ENCODE data around the gene PNMA1.

The PNMA1 gene

DNA sequence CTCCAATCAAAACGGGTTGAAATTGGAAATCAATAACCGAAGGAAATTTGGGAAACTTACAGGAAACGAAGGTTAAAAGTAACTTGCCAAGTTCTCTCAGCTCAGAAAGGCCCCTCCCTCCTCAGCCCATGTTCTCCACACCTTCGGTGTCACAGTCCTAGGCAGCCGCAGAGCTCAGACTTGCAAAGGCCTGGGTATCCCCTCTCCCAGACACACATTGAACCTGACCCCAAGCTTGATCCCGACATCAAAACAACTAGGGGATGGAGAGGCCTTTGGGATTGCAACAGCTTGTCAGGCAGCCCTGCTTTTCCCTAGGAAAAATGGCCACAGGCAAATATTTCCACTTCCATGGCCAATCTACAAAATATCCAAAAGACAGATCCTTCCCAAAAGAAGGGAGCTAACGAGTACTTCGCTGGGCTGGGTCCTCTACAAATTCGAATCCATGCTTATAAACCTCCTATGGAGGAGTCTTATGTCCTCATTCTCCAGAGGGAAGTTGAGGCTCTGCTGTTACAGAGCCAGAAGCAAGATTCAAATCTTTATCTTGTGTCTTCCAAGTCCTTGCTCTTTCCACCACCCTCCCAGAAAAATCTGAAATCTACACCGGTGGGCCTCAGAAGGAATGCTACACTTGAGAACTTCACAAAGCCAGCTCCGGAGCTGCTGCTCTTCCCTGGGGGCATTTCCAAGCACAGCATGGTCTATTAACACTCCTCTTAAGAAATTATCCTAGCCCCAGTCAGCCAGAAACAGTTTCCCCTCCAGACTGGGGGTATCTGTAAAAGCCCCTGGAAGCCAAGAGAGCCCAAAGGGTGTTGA lies 35.7 kb upstream of the PNMA1 start:
- 71 to 81% methylated on average over 7 to 8 of the region's 11 CpGs for WGBS, 2 experiments (ENCODE audit: insufficient coverage in 2 of 2)
- peaks cover 59% of the 10 kb centered on the region for H3K4me1 ChIP-seq (ENCODE audit: control insufficient read depth, insufficient read depth, low read length, poor library complexity, severe bottlenecking)

DNA sequence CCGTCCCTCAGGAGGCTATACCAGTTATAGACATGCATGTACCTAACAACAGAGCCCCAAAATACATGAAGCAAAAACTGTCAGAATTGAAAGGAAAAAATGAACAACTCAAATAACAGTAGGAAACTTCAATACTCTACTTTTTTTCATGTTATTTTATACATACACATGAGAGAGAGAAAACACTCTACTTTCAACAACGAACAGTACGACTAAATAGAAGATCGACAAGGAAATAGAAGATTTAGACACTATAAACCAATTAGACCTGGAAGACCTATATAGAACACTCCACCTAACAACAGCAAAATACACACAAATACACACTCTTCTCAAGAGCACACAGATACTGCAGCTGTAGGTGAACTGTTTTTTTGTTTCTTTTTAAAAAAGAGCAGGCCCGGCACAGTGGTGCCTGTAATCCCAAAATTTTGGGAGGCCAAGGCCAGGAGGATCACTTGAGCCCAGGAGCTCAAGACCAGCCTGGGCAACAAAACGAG lies 34.7 kb upstream of the PNMA1 start:
- H3K9me3 ChIP-seq (ENCODE audit: control insufficient read depth, low read length): no peaks in the 10 kb centered on the region
- peaks cover 59% of the 10 kb centered on the region for H3K4me1 ChIP-seq (ENCODE audit: control insufficient read depth, insufficient read depth, low read length, poor library complexity, severe bottlenecking)
- WGBS, 2 experiments (ENCODE audit: insufficient coverage in 2 of 2): 94 to 100% methylated on average over 2 to 5 of the region's 6 CpGs
- H3K4me3 ChIP-seq (ENCODE audit: extremely low read depth, insufficient read depth, low read length, poor library complexity, severe bottlenecking): no peak overlapping the region
- no peaks in the 10 kb centered on the region for H3K36me3 ChIP-seq (ENCODE audit: control insufficient read depth, insufficient read depth, low read length)
- no peak overlapping the region for H3K27ac ChIP-seq (ENCODE audit: low read depth, low read length, severe bottlenecking)

More for the DNA sequence above, 35.7 kb upstream of the PNMA1 start:
- Histone ChIP-seq H3K36me3 (ENCODE audit: control insufficient read depth, insufficient read depth, low read length) (no peaks in the 10 kb centered on the region), H3K27ac (ENCODE audit: low read depth, low read length, severe bottlenecking) (no peak overlapping the region), H3K9me3 (ENCODE audit: control insufficient read depth, low read length) (no peaks in the 10 kb centered on the region), H3K4me3 (ENCODE audit: extremely low read depth, insufficient read depth, low read length, poor library complexity, severe bottlenecking) (no peak overlapping the region)

- Histone ChIP-seq H3K4me3 (ENCODE audit: extremely low read depth, insufficient read depth, low read length, poor library complexity, severe bottlenecking) (no peak overlapping the region), H3K27ac (ENCODE audit: low read depth, low read length, severe bottlenecking) (no peak overlapping the region), H3K4me1 (ENCODE audit: control insufficient read depth, insufficient read depth, low read length, poor library complexity, severe bottlenecking) (peaks cover 59% of the 10 kb centered on the region), H3K9me3 (ENCODE audit: control insufficient read depth, low read length) (no peaks in the 10 kb centered on the region), H3K36me3 (ENCODE audit: control insufficient read depth, insufficient read depth, low read length) (no peaks in the 10 kb centered on the region)
- 78 to 83% methylated on average over 7 of the region's 9 CpGs for WGBS, 2 experiments (ENCODE audit: insufficient coverage in 2 of 2)
Measured at GRCh38 chr14:73747379-73748211, 33.4 kb upstream of the PNMA1 start.

- whole genome bisulfite sequencing, 2 experiments (ENCODE audit: insufficient coverage in 2 of 2): 50 to 62% methylated on average over 5 to 6 of the region's 6 CpGs
- H3K4me3 ChIP-seq (ENCODE audit: extremely low read depth, insufficient read depth, low read length, poor library complexity, severe bottlenecking): no peak overlapping the region
- H3K9me3 ChIP-seq (ENCODE audit: control insufficient read depth, low read length): no peaks in the 10 kb centered on the region
- peaks cover 62% of the 10 kb centered on the region for H3K4me1 ChIP-seq (ENCODE audit: control insufficient read depth, insufficient read depth, low read length, poor library complexity, severe bottlenecking)
- peak overlapping the region; percentile 48 for H3K27ac ChIP-seq (ENCODE audit: low read depth, low read length, severe bottlenecking)
- no peaks in the 10 kb centered on the region for H3K36me3 ChIP-seq (ENCODE audit: control insufficient read depth, insufficient read depth, low read length)
Measured at GRCh38 chr14:73746520-73747378, 32.6 kb upstream of the PNMA1 start.

- peak overlapping the region; percentile 48 for H3K27ac ChIP-seq (ENCODE audit: low read depth, low read length, severe bottlenecking)
- H3K36me3 ChIP-seq (ENCODE audit: control insufficient read depth, insufficient read depth, low read length): no peaks in the 10 kb centered on the region
- WGBS, 2 experiments (ENCODE audit: insufficient coverage in 2 of 2): 88 to 92% methylated on average over 6 of the region's 7 CpGs
- H3K9me3 ChIP-seq (ENCODE audit: control insufficient read depth, low read length): no peaks in the 10 kb centered on the region
- H3K4me1 ChIP-seq (ENCODE audit: control insufficient read depth, insufficient read depth, low read length, poor library complexity, severe bottlenecking): peaks cover 70% of the 10 kb centered on the region
- no peak overlapping the region for H3K4me3 ChIP-seq (ENCODE audit: extremely low read depth, insufficient read depth, low read length, poor library complexity, severe bottlenecking)
Measured at GRCh38 chr14:73745571-73746519, 31.7 kb upstream of the PNMA1 start.

DNA sequence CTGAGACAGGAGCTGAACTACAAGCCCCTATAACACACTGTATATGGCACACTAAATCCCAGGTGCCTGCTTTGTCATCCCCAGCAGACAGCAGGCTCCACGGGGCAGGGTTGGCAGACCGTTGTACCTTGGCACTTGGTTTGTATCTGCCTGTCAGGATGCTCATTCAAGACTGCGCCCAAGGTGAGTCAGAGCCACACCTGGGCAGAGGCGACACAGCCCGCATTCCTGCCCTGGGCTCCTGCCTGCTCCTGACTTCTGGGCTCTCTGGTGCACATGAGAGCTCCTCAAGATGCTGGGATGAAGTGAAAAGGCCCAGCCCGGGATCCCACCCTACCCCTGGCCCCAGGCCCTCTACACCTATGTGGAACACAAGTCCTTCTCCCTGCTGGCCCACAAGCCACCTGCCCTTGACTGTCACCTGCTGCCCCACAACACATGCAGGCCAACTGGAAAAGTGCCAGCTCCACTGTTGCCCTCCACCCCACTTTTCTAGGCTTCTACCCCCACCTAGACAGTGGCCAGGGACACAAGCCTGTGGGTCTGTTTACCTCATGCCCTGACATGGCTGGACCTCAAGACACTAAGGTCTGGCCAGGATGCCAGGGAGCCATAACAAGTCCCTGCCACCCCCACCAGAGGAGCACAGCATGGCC lies 30.8 kb upstream of the PNMA1 start:
- Histone ChIP-seq H3K4me3 (ENCODE audit: extremely low read depth, insufficient read depth, low read length, poor library complexity, severe bottlenecking) (no peak overlapping the region), H3K4me1 (ENCODE audit: control insufficient read depth, insufficient read depth, low read length, poor library complexity, severe bottlenecking) (peaks cover 77% of the 10 kb centered on the region), H3K36me3 (ENCODE audit: control insufficient read depth, insufficient read depth, low read length) (no peaks in the 10 kb centered on the region), H3K27ac (ENCODE audit: low read depth, low read length, severe bottlenecking) (no peak overlapping the region), H3K9me3 (ENCODE audit: control insufficient read depth, low read length) (no peaks in the 10 kb centered on the region)
- WGBS, 2 experiments (ENCODE audit: insufficient coverage in 2 of 2): 92 to 98% methylated on average over 5 to 6 of the region's 6 CpGs

- H3K27ac ChIP-seq (ENCODE audit: low read depth, low read length, severe bottlenecking): no peak overlapping the region
- peaks cover 73% of the 10 kb centered on the region for H3K4me1 ChIP-seq (ENCODE audit: control insufficient read depth, insufficient read depth, low read length, poor library complexity, severe bottlenecking)
- H3K4me3 ChIP-seq (ENCODE audit: extremely low read depth, insufficient read depth, low read length, poor library complexity, severe bottlenecking): no peak overlapping the region
- H3K36me3 ChIP-seq (ENCODE audit: control insufficient read depth, insufficient read depth, low read length): peaks cover 6% of the 10 kb centered on the region
- H3K9me3 ChIP-seq (ENCODE audit: control insufficient read depth, low read length): no peaks in the 10 kb centered on the region
- 88 to 90% methylated on average over 6 to 7 of the region's 7 CpGs for WGBS, 2 experiments (ENCODE audit: insufficient coverage in 2 of 2)
Measured at GRCh38 chr14:73744175-73744867, 30.1 kb upstream of the PNMA1 start.

GRCh38 chr14:73743431-73743931 lies 29.3 kb upstream of the PNMA1 start:
- Histone ChIP-seq H3K36me3 (ENCODE audit: control insufficient read depth, insufficient read depth, low read length) (peaks cover 14% of the 10 kb centered on the region), H3K4me3 (ENCODE audit: extremely low read depth, insufficient read depth, low read length, poor library complexity, severe bottlenecking) (no peak overlapping the region), H3K9me3 (ENCODE audit: control insufficient read depth, low read length) (no peaks in the 10 kb centered on the region), H3K4me1 (ENCODE audit: control insufficient read depth, insufficient read depth, low read length, poor library complexity, severe bottlenecking) (peaks cover 73% of the 10 kb centered on the region), H3K27ac (ENCODE audit: low read depth, low read length, severe bottlenecking) (no peak overlapping the region)
- 59 to 71% methylated on average over 6 to 8 of the region's 11 CpGs for WGBS, 2 experiments (ENCODE audit: insufficient coverage in 2 of 2)
